HG02938 (cell line): ENCODE results near the gene NR0B2.

Experiments
- ATAC-seq: cut with Tn5 transposase; IDR thresholded peaks from one replicate; pipeline ENCODE4 v1.9.1; 2021; ENCODE audit warnings: mild to moderate bottlenecking, moderate library complexity; ENCODE audit not compliant: unreplicated experiment

NR0B2 gene

DNA sequence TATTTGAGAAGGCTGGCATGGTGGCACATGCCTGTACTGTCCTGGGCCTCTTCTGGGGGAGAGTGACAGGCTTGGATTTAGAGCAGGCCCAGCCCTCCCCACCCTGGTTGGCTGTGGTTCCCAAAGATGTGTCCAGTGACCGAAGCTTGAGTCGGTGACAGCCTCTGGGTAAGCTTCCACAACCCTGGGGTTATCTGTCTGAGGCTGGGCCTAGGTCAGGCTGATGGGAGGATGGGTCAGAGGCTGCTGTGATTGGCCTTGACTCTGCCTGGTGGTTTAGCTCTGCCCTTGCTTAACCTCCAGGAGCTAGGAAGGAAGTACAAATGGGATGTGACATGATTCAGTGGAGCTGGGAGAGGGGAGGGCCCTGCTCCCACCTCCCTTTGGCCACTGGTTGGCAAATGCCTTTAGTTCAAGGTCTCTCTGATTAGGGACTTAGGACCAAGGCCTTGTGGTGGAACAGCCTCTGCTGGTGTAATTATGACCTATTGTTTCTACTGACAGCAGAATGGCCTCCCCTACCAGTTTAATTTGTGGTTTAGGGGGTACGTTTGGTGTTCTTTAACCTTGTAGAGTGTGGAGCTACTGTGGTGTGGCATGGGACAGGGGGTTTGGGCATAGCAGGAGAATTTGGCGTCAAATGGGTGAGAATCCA lies 24.4 kb upstream of the NR0B2 start:
- ATAC-seq, result no peak

DNA sequence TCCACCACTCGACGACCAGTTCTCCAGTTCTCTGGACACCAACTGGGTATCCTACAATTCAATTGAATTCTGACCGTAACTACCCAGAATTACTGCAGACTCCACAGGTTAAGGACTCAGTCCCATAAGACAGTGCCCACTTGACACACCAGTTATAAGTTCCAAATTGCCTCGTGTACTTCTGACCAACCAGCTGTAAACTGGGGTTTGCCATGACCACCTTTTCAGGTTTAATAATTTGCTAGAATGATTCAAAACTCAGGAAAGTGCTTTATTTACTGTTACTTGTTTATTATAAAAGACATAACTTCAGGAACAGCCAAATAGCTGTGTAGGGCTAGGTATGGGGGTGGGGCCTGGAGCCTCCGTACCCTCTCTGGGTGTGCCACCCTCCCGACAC lies 23.0 kb upstream of the NR0B2 start:
- ATAC-seq, result no peak

DNA sequence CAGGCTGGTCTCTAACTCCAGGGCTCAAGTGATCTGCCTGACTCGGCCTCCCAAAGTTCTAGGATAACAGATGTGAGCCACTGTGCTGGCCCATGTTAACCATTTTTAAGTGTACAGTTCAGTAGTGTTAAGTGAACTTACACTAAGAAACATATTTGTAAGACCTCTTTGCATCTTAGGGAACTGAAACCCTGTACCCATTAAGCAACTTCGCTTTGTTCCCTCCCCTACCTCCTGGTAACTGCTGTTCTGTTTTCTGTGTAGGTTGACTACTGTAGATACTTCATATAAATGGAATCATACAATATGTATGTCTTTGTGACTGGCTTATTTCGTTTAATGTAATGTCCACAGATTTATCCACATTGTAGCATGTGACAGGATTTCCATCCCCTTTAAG lies 18.8 kb upstream of the NR0B2 start:
- ATAC-seq, result no peak

DNA sequence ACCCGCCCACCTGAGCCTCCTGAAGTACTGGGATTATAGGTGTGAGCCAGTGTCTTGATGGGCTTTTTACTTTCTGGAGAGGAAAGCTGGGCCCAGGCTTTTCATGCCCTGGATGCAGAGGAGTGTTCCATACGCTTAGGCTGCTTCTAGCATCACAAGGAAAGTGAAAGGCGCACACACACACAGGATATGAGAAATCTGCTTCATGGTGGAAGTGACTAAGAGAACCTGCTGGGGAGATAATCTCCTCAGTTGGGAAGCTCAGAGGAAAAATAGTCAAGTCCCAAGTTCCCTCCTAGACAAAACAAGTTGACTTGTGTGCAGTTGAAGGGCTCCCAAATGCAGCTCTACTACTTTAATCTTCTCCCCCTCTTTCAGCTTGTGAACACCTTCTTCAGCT lies 9.9 kb upstream of the NR0B2 start:
- ATAC-seq, result no peak

DNA sequence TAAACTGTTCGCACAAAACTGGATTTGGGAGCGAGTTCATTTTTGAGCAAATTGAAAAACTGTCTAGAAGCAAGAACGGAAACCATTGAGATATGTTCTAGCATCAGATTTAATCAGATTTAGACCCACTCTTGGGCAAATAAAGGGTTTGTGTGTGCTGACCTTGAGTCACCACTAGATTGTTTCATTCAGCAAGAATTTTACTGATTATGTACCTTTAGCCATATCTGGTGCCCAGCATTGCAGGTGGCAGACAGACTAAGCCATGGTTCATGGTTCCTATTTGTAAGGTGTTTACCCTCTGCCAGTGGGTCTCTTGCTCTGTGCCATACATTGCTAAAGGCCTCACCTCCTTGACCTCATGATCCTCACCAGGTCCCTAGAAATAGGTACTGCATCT lies 9.1 kb upstream of the NR0B2 start:
- ATAC-seq, result no peak

DNA sequence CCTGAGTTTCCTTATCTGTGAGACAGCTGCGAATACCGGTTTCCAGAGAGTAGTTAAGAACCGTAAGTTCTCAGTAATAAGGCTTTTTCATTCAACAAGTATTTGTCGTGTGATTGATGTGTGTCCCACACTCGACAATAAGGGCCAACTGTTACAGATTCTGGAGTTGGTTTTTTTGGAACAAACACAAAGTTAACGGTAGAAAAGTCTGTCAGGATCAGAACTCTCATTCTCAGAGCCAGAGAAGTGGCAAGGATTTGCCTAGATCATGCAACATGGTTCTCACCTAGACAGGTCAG lies 8.6 kb upstream of the NR0B2 start:
- ATAC-seq, result no peak

DNA sequence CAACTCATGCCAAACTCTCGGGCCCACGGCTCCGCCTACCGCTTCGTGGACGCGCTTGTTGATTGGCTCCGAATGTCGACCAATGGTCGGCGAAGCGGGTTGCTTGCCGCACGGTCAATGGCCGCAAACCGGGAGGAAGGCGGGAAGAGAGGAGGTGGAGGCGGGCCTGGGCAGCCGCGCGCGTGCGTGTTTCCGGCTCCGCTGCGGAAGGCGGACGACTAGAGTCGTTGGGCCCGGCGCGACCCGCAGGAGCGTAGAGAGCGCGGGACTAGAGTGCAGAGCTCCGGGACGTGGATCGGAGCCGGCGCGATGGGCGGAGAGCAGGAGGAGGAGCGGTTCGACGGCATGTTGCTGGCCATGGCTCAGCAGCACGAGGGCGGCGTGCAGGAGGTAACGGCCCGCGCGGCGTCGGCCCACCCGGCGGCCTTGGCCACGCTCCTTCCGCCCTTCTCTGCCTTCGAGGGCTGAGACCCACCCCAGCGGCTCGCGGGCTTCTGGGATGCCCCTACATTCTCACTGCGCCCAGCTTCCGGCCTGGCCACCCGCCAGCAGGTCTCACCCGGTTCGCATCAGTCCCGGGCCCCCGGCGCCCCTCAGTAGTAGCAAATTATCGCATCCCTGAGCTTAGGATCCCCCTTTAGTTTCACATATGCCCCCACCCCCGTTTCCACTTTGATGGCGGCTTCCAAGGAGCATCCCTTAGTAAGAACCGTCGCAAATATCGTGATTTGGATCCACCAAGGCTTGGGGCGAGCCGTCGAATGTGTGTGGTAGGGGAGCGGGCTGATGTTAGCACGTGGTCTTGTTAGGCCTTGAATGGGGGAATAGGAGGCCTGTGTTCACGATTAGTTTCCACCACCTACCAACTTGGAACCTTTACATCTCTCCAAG lies 8.0 kb upstream of the NR0B2 start, which contains the start of gene NUDC:
NUDC (plus strand) TSS at position 204 of the 891 bp plus-strand sequence; CDS start at position 310, 106 bp downstream.
- ATAC-seq, result peak; percentile 96

DNA sequence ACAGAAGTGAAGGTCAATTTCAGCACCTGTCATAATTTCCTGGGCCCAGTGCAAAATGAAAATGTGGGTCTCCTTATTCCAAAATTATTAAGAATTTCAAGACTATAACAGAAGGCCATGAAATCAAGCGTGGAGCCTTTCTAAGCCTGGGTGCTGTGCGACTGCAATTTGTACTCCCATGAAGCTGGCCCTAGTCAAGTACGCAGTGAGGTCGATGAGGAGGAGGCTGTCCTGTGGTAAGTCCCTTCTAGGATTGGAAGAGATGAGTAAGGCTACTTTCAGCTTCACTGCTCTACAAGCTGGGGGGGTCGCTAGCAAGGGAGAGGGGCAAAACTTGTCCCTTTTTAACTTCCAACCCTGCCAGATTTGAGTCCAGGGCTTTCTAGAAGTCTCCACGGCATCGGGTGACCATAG lies 7.4 kb upstream of the NR0B2 start:
- ATAC-seq, result peak; percentile 32

DNA sequence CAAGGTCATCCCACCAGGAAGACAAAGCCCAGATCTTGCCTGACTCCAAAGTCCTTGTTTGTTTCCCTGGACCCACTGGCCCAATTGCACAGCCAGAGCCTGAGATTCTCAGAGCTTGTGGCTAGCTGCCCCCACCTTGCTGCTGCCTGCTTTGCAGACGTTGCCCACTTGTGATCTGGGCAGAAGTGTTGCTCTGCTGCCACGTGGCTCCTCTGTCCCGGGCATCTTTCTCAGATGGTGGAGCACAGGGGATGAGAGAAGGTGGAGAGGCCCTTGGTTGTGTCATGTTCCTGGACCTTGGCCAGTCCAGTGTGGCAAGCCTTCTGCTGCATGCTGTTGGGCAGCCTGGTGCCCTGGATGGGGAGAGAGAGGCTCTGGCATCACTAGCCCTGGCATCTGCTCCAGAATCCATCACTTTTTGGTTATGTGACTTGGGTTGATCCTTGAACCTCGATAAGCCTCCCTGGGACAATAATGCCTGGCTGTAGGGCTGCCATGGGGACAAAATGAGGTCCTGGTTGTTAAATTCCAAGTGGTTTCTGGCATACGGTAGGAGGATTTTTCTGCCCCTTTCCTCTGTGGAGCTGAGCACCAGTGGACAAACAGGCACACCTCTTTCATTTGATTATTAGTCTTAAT lies 1.5 kb upstream of the NR0B2 start:
- ATAC-seq, result no peak

DNA sequence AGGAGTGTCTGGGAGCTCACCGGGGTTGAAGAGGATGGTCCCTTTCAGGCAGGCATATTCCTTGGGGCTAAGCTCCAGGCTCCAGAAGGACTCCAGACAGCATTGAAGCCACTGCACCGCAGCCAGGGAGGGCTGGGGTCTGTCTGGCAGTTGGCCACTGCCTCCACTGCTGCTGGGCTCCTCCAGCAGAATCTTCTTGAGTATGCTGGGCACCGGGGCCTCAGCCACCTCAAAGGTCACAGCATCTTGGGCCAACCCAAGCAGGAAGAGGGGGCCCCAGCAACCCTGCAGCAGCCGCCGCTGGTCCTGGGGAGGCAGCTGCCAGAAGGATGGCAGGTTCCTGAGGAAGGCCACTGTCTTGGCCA lies 404 bp downstream of the NR0B2 start:
- ATAC-seq, result no peak

DNA sequence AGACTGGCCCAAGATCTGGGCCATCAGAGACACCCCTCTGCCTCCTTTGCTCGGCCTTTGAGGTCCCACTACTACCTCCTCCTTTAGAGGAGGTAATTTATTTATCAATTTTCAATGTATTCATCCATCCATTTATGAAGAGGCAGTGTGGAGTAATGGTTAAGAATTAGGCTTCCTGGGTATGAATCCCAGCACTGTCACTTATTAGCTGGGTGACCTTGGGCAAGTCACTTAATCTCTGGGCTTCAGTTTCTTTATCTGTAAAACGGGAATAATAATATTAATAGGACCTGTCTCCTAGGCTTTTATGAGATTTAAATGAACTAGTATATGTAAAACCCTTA lies 1.7 kb downstream of the NR0B2 start:
- ATAC-seq, result no peak

DNA sequence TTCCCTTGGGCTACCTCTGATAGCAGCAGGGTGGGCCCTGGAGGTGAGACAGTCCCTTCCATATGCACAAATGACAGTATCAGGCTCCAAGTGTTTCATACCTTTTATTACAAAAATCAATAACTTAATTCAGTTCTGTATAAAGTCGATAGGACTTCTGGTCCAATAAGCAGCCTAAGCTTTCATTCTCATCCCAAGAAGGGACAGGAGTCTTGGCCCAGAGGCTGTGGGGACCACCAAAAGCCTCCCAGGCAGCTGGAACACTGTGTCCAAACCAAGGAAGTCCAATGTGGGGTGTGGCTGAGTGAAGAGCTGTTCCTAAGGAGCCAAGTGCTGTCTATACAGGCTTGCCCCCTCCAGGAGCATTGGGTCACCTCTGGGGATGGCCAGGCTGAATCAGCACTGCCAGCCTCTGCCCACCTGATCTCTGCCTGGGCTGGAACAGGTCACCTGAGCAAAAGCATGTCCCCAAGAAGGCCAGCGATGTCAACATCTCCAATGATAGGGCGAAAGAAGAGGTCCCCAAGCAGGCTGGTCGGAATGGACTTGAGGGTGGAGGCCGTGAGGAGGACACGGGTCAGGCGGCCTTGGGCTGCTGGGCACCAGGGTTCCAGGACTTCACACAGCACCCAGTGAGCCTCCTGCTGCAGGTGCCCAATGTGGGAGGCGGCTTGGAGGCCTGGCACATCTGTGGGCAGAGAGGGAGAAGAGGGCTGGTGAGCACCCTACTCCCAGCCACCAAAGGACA lies 2.2 kb downstream of the NR0B2 start:
- ATAC-seq, result no peak

DNA sequence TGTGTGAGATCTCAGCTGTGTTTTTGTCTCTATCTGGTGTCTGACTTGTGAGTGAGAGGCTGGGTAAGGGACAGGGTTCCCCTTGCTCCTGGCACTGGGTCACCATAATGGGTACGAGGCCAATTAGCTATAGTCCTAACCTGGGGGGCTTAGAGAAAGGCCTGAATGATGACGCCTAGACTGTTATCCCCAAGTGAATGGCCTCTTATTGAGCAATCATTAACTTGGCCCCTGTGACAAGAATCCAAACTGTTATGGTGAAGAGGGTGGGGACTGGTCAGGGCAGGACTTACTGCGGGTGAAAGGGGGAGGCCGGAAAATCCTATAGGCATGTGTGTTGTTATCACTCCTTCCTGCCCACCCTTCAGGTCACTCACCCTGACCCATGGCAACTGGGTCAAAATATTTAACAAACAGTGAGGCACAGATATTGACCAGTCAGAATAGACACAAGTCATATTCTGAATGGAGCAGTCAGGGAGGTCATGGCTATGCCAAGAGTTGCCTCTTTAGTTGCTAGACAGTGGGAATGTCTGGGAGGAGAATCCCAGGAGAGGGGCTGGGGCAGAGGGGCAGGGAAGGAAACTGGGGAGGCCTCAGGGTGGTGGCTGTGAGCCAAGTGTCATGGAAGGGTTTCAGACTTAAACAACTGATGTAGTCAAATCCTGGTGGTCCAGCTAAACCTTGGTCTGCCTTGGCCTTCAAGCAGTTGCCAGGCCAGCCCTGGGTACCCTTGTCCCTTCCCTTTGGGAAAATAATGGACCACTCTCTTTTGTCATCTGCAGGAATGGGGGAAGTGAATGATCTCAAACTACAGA lies 3.2 kb downstream of the NR0B2 start:
- no peak for ATAC-seq

DNA sequence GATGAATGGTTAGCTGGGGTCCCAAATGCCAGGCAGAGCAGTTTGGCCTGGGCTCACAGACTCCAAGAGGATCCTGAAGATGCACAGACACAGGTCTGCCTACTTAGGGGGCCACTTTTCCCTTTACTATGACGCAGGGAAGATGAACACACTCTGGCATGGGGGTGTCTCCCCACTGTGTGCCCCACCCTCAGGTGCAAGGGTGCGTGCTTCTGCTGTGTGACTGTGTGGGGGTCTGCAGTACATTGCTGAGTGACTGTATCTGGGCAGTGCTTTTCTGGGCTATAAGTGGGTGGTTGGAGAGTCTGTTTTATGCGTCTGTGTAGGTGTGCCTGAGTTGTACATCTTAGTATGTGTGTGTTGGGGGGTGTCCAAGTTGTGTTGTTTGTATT lies 3.8 kb downstream of the NR0B2 start:
- no peak for ATAC-seq

DNA sequence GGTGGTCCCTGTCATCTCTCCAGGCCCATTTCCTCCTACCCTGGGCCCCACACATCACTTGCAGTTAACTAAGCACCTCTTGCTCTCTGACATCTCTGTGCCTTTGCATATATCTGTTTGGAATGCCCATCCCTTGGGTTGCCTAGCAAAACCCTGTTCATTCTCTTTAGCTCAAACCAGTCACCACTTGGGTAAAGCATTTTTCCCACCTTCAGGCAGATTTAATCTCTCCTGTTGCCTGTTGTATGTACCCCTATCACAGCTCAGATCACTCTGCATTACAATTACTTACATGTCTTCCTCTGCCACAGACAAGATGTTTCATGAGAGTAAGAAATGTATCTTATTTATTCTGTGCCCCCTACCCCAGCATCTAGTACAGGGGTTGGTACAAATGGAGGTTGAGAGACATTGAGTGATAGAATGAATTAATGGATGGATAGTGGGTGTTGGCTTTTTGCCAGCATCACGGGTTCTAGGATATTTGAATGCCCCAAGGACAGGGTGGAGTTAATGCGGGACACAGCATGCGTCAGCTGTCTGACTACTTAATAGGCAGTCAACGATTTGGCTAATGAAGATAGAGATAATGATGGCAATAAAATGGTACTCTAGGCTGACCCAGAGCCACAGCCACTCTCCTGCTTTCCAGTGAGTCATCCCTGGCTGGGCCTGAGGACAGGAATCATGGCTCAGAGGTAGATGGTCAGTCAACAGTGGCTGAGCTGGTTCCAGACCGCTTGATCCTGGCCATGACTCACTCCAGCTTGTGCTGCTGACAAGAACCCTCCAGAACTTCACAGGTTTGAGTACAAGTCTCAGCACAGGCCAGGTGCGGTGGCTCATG lies 6.5 kb downstream of the NR0B2 start:
- no peak for ATAC-seq

DNA sequence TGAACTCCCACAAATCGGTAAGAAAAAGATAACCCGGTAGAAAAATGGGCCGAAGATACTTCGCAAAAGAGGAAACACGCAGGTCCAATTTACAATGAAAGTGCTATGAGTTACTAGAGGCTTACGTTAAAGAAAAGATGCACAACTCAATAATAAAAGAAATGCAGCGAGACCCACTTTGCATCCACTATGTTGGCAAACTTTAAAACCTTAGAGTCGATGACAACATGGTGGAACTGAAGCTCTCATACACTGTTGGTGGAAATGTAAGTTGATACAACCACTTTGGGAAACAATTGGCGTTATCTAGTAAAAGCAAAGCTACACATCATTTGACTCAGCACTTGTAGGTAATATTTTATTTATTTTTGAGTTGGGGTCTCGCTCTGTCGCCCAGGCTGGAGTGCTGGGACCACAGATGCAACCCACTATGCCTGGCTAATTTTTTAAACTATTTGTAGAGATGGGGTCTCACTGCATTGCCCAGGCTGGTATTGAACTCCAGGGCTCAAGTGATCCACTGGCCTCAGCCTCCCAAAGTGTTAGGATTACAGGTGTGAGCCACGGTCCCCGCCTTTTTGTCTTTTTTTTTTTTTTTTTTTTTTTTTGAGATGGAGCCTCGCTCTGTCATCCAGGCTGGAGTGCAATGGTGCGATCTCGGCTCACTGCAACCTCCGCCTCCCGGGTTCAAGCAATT lies 12.8 kb downstream of the NR0B2 start:
- ATAC-seq, result no peak

DNA sequence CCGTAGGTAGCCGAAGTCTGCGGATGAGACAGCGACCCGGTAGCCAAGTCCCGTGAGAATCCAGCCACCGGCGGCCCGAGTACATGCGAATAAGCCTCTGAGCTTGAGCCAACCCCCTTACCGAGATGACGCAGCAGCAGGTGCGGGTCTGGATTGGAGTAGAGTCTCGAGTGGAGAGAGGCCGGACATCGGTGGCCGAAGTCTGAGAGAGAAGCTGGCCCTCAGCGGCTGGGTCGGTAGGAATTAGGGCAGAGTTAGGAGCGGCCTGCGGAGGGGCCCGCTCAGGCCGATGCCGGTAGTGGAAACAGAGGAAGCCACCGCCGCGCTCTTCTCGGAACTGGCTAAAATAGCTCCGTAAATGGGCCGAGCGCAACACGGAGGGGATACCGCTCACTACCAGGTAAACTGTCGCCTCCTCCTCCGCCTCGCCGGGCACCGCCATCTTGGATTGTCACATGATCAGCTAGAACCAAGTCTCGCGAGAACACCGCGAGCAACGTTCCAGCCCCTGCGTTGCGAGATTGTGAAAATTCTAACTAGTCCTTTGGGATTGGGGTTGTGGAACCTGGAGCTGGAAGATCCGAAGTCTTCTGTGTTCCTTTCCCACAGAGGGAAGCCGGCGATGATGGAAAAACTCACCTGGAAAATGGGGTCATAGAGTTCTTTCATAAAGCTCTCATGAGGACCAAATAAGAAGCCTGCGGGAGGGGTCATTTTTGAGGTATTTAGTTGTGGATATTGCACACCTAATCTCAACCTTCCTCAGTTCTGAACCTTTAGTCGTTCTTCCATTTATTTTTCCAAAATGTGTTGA lies 13.6 kb downstream of the NR0B2 start, which contains the start of gene GPATCH3:
GPATCH3 (minus strand) TSS at position 467 of the 814 bp plus-strand sequence; CDS start at position 442, 25 bp downstream.
- ATAC-seq, result peak; percentile 79

DNA sequence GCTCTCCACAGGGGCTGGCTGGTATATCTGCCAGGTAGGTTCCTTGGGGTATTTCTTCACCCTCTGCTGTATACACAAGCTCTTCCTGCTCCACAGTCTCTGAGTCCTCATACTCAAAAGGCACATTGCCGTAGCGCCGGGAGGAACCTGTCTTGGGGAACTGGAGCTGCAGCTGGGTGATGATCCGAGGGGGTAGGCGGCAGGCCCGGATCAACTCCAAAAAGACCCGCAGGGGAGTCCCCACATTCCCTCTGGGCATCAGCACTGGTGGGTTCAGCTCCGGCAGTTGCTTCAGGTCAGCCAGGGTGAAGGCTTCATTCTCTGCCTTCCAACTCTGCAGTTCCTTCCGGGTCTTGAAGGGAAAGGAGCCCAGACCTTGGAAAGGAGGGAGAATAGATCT lies 16.4 kb downstream of the NR0B2 start:
- no peak for ATAC-seq
